ENCODE data around the gene CNTROB. TPM values are rescaled to one million over a fixed set of nuclear protein-coding genes. Genes with fewer than 3 reads are reported as not detected.

CNTROB gene
- total RNA-seq, 1 experiment from 2014 or later: 62.3 TPM

DNA sequence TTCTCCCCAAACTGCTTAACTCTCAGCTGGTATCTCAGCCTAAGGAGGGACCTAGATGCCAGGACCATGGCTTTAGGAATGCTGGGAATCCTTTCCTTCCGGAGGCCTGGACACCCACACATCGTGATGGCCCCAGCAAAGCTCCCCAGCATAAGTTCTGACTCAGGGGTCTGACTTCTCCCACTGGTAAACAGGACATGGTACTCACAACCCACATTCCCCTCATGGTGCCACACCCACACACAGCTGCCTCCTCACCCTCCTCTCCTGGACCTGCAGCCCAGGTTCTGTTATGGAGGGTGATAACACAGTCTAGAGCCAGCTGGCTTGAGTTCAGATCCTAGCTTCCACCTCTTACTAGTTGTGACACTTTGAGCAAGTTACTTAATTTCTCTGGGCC is 15.2 kb upstream of the CNTROB start:
- no peak overlapping the region for H2AFZ ChIP-seq
- no peak overlapping the region for H3K27ac ChIP-seq
- no peak overlapping the region for H3K4me3 ChIP-seq
- no peaks in the 10 kb centered on the region for H3K79me2 ChIP-seq (ENCODE audit: low read depth)
- no peaks in the 10 kb centered on the region for H3K4me1 ChIP-seq (replicated peaks; ENCODE audit: insufficient read depth)
- H3F3A ChIP-seq (ENCODE audit: insufficient read depth, low read depth): peaks cover 17% of the 10 kb centered on the region; the same call in 1 of the 2 replicates
- no peaks in the 10 kb centered on the region for H3K27me3 ChIP-seq (ENCODE audit: insufficient read depth, low read depth)
- no peaks in the 10 kb centered on the region for H3K9me3 ChIP-seq (ENCODE audit: insufficient read depth, low read depth)
- intact Hi-C loops (cut with micrococcal nuclease; ENCODE audit: unreplicated experiment): no loop called here
- H3K9me2 ChIP-seq (ENCODE audit: insufficient read depth): no peaks in the 10 kb centered on the region
- DNase-seq: no peak
- CTCF ChIA-PET: no interaction called here
- peak overlapping the region; percentile 70 for H3K4me2 ChIP-seq
- no peaks in the 10 kb centered on the region for H3K36me3 ChIP-seq (ENCODE audit: low read depth)
- no peaks in the 10 kb centered on the region for H4K20me1 ChIP-seq (ENCODE audit: insufficient read depth)
- BruUV-seq (replicated peaks): no TSS peak
- POLR2A ChIA-PET (ENCODE audit: unreplicated experiment): interaction anchor here (0.6 kb wide), 1 partner anchor 64 kb away, joined by 4 read pairs; no protein-coding TSS in a partner anchor
- TF ChIP-seq, protein P1, sequence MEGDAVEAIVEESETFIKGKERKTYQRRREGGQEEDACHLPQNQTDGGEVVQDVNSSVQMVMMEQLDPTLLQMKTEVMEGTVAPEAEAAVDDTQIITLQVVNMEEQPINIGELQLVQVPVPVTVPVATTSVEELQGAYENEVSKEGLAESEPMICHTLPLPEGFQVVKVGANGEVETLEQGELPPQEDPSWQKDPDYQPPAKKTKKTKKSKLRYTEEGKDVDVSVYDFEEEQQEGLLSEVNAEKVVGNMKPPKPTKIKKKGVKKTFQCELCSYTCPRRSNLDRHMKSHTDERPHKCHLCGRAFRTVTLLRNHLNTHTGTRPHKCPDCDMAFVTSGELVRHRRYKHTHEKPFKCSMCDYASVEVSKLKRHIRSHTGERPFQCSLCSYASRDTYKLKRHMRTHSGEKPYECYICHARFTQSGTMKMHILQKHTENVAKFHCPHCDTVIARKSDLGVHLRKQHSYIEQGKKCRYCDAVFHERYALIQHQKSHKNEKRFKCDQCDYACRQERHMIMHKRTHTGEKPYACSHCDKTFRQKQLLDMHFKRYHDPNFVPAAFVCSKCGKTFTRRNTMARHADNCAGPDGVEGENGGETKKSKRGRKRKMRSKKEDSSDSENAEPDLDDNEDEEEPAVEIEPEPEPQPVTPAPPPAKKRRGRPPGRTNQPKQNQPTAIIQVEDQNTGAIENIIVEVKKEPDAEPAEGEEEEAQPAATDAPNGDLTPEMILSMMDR (conservative IDR thresholded peaks at IDR 0.05): no peak
- no peak for TF ChIP-seq EZH2 (IDR thresholded peaks at IDR 0.05; ENCODE audit: low read depth)

DNA sequence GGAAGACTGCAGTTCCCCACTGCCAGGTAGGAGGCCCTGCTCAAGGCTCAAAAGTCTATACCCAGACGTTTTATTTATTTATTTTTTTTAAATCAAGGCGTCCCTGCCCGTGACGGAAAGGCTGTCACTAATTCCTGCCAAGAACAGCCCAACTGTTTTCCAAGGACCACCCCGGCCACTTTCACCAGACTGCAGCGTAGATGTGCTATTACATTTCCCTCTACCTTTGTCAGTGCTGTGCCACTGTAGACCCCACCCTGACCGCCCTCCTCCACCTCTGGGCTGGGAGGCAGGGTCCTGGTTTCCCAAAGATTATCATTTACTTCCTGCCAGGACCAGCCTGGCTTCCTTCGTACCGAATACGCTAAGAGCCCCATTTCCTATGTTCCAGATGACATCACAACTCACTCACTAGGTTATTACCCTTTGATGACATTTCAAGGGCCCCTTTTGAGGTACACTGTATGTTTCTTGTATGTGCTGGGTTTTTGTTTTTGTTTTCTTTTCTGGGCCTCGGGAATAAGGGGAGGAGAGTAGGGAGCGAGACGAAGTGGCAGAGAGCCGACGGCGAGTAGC is 9.6 kb upstream of the CNTROB start:
- no peaks in the 10 kb centered on the region for H3K4me1 ChIP-seq (replicated peaks; ENCODE audit: insufficient read depth)
- CTCF ChIA-PET: no interaction called here
- POLR2A ChIA-PET (ENCODE audit: unreplicated experiment): interaction anchor here (0.6 kb wide), 1 partner anchor 366 kb away, joined by 9 read pairs; the partner anchor contains the start of gene RANGRF
- BruUV-seq (replicated peaks): no TSS peak
- no peak overlapping the region for H3K4me2 ChIP-seq
- TF ChIP-seq EZH2 (IDR thresholded peaks at IDR 0.05; ENCODE audit: low read depth): no peak
- TF ChIP-seq, protein P1 (conservative IDR thresholded peaks at IDR 0.05): no peak
- H2AFZ ChIP-seq: no peak overlapping the region
- H3K9me3 ChIP-seq (ENCODE audit: insufficient read depth, low read depth): no peaks in the 10 kb centered on the region
- no peaks in the 10 kb centered on the region for H4K20me1 ChIP-seq (ENCODE audit: insufficient read depth)
- no peaks in the 10 kb centered on the region for H3K79me2 ChIP-seq (ENCODE audit: low read depth)
- H3K9me2 ChIP-seq (ENCODE audit: insufficient read depth): no peaks in the 10 kb centered on the region
- DNase-seq: no peak
- no peaks in the 10 kb centered on the region for H3K27me3 ChIP-seq (ENCODE audit: insufficient read depth, low read depth)
- intact Hi-C loops (cut with micrococcal nuclease; ENCODE audit: unreplicated experiment): no loop called here
- no peaks in the 10 kb centered on the region for H3K36me3 ChIP-seq (ENCODE audit: low read depth)
- no peak overlapping the region for H3K27ac ChIP-seq
- no peak overlapping the region for H3K4me3 ChIP-seq
- no peaks in the 10 kb centered on the region for H3F3A ChIP-seq (ENCODE audit: insufficient read depth, low read depth)

DNA sequence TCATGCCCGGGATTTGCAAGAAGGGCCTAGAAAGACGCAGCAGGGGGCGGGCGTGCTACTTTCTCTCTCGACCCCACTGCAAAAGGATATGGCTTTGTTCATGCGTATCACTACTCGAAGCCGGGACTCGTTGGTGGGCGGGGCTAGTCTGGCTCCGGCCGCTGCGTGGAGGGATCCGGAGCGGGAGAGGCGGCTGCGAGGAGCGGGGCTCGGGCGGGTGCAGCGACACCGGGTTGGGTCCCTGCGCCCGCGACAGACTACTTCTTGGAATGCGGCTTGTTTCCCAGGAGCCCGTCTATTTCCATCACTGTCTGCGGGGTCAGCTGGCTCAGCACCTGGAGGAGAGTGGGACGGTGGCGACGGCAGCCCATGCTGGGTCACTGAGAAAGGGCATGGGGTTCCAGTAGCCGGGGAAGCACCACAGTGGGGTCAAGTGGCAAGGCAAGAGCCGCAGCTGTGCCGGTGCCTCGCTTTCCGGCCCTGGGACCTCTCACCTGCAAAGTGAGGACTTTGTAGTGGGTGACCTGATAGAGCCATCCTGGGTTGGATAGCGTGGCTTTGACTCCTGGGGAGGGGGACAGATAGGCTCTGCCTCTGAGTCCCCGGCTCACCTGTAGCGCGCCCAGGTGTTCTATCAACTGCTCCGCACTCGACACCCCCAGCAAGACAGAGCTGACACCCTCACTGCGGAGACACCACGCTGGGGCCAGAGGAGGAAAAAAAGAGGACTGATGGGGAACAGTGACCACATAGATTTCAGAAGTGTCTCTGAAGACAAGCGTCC is 9.0 kb upstream of the CNTROB start:
- CTCF ChIA-PET: no interaction called here
- H2AFZ ChIP-seq: no peak overlapping the region
- POLR2A ChIA-PET (ENCODE audit: unreplicated experiment): interaction anchor here (0.6 kb wide), 1 partner anchor 366 kb away, joined by 9 read pairs; the partner anchor contains the start of gene RANGRF

More for the DNA sequence above, 9.0 kb upstream of the CNTROB start:
- H3F3A ChIP-seq (ENCODE audit: insufficient read depth, low read depth): no peaks in the 10 kb centered on the region
- BruUV-seq (replicated peaks): no TSS peak
- H3K79me2 ChIP-seq (ENCODE audit: low read depth): no peaks in the 10 kb centered on the region
- no peaks in the 10 kb centered on the region for H3K4me1 ChIP-seq (replicated peaks; ENCODE audit: insufficient read depth)
- no peaks in the 10 kb centered on the region for H3K9me2 ChIP-seq (ENCODE audit: insufficient read depth)
- no peak for TF ChIP-seq EZH2 (IDR thresholded peaks at IDR 0.05; ENCODE audit: low read depth)
- TF ChIP-seq, protein P1 (conservative IDR thresholded peaks at IDR 0.05): no peak
- no peak overlapping the region for H3K27ac ChIP-seq
- no peaks in the 10 kb centered on the region for H3K36me3 ChIP-seq (ENCODE audit: low read depth)
- H3K4me2 ChIP-seq: no peak overlapping the region
- no peak for DNase-seq
- no peaks in the 10 kb centered on the region for H3K9me3 ChIP-seq (ENCODE audit: insufficient read depth, low read depth)
- no peak overlapping the region for H3K4me3 ChIP-seq
- H4K20me1 ChIP-seq (ENCODE audit: insufficient read depth): no peaks in the 10 kb centered on the region
- intact Hi-C loops (cut with micrococcal nuclease; ENCODE audit: unreplicated experiment): no loop called here
- no peaks in the 10 kb centered on the region for H3K27me3 ChIP-seq (ENCODE audit: insufficient read depth, low read depth)
